NCI-H2227 (cell line): ENCODE results near the gene PGBD5.

Experiments used
- DNase-seq: peaks from one replicate; lab custom pipeline; 2025; ENCODE audit not compliant: unreplicated experiment; lab: John Stamatoyannopoulos, UW

PGBD5 gene

GRCh38 chr1:230351514-230351913 lies 74.6 kb downstream of the PGBD5 start:
- no peak for DNase-seq

- DNase-seq = no peak
These were observed 75.8 kb downstream of the PGBD5 start for GRCh38 chr1:230350208-230350921.

- DNase-seq = no peak
These were observed 77.1 kb downstream of the PGBD5 start for GRCh38 chr1:230349020-230349393.

- DNase-seq = no peak
These were observed 77.6 kb downstream of the PGBD5 start for GRCh38 chr1:230348386-230349019.

GRCh38 chr1:230347896-230348295 lies 78.2 kb downstream of the PGBD5 start:
- DNase-seq = no peak

- DNase-seq = no peak
These were observed 80.8 kb downstream of the PGBD5 start for GRCh38 chr1:230345139-230345885.

- no peak for DNase-seq
These were observed 83.4 kb downstream of the PGBD5 start for GRCh38 chr1:230342699-230343098.

GRCh38 chr1:230342019-230342418 lies 84.1 kb downstream of the PGBD5 start:
- no peak for DNase-seq

- no peak for DNase-seq
These were observed 85.0 kb downstream of the PGBD5 start for GRCh38 chr1:230341162-230341546.

GRCh38 chr1:230340526-230341161 lies 85.5 kb downstream of the PGBD5 start:
- DNase-seq = no peak

GRCh38 chr1:230339033-230339432 lies 87.1 kb downstream of the PGBD5 start:
- no peak for DNase-seq

GRCh38 chr1:230337266-230337665 lies 88.9 kb downstream of the PGBD5 start:
- DNase-seq = no peak

- no peak for DNase-seq
These were observed 90.1 kb downstream of the PGBD5 start for GRCh38 chr1:230335861-230336522.

- no peak for DNase-seq
These were observed 91.7 kb downstream of the PGBD5 start for GRCh38 chr1:230334447-230334837.

- DNase-seq = no peak
These were observed 92.3 kb downstream of the PGBD5 start for GRCh38 chr1:230333590-230334446.

GRCh38 chr1:230332575-230333066 lies 93.5 kb downstream of the PGBD5 start:
- no peak for DNase-seq

- DNase-seq = no peak
These were observed 94.1 kb downstream of the PGBD5 start for GRCh38 chr1:230332061-230332460.

GRCh38 chr1:230330157-230330556 lies 96.0 kb downstream of the PGBD5 start:
- DNase-seq = no peak

- DNase-seq = no peak
These were observed 97.7 kb downstream of the PGBD5 start for GRCh38 chr1:230328342-230329015.

- DNase-seq = no peak
These were observed 98.2 kb downstream of the PGBD5 start for GRCh38 chr1:230327892-230328284.
